GM23338 (cell line): ENCODE measurements around the gene BCLAF3. TPM values are rescaled to one million over a fixed set of nuclear protein-coding genes. Genes with fewer than 3 reads are reported as not detected.

Experiments used
- ATAC-seq: fragments of 200-7000 bp; cut with Tn5 transposase; 3 replicates; pipeline ENCODE4 v1.9.1; 2020
- DNase-seq: peaks from one replicate; pipeline ENCODE4 v3.0.0-alpha.2; 2015; ENCODE audit warnings: low spot score
- H2AFZ ChIP-seq: fragments of 200-600 bp; sonication (generic); 2 replicates; pipeline ENCODE4 v1.8.0; 2016; ENCODE audit warnings: antibody characterized with exemption, mild to moderate bottlenecking, moderate library complexity
- H3F3A ChIP-seq: fragments of 200-600 bp; sonication (generic); replicated peaks from 2 replicates; pipeline ENCODE4 v1.8.0; 2017; ENCODE audit warnings: antibody characterized with exemption, mixed run types, low read depth
- H3K27ac ChIP-seq: fragments of 200-600 bp; sonication (generic); 2 replicates; pipeline ENCODE4 v1.6.1; 2016; ENCODE audit warnings: low read depth
- H3K27me3 ChIP-seq: fragments of 200-600 bp; sonication (generic); 2 replicates; pipeline ENCODE4 v1.8.0; 2016; ENCODE audit warnings: mild to moderate bottlenecking, mixed run types, moderate library complexity; ENCODE audit not compliant: insufficient read depth
- H3K36me3 ChIP-seq: fragments of 200-600 bp; sonication (generic); 2 replicates; pipeline ENCODE4 v1.8.0; 2016; ENCODE audit warnings: mild to moderate bottlenecking; ENCODE audit not compliant: insufficient read depth
- H3K4me1 ChIP-seq: fragments of 200-600 bp; sonication (generic); 2 replicates; pipeline ENCODE4 v1.8.0; 2016; ENCODE audit warnings: mild to moderate bottlenecking, moderate library complexity; ENCODE audit not compliant: insufficient read depth
- H3K4me2 ChIP-seq: fragments of 200-600 bp; sonication (generic); 2 replicates; pipeline ENCODE4 v1.7.1; 2017; ENCODE audit warnings: mixed run types
- H3K4me3 ChIP-seq: fragments of 200-600 bp; sonication (generic); 2 replicates; pipeline ENCODE4 v1.6.1; 2016; ENCODE audit warnings: mixed run types
- H3K79me2 ChIP-seq: fragments of 200-600 bp; sonication (generic); replicated peaks from 2 replicates; pipeline ENCODE4 v1.8.0; 2017; ENCODE audit warnings: mild to moderate bottlenecking; ENCODE audit not compliant: insufficient read depth
- H3K9me2 ChIP-seq: fragments of 200-600 bp; sonication (generic); 2 replicates; pipeline ENCODE4 v1.8.0; 2017; ENCODE audit not compliant: insufficient read depth
- H4K20me1 ChIP-seq: fragments of 200-600 bp; sonication (generic); replicated peaks from 2 replicates; pipeline ENCODE4 v1.8.0; 2017; ENCODE audit warnings: mild to moderate bottlenecking; ENCODE audit not compliant: insufficient read depth
- H3K27ac Mint-ChIP-seq: 2 replicates; pipeline ENCODE4 v1.8.0; 2020; ENCODE audit warnings: inconsistent platforms, mild to moderate bottlenecking, moderate library complexity, mixed read lengths
- H3K27me3 Mint-ChIP-seq: 3 replicates; pipeline ENCODE4 v1.8.0; 2022; ENCODE audit warnings: low read depth, mild to moderate bottlenecking, moderate library complexity, mixed read lengths, inconsistent platforms; ENCODE audit not compliant: insufficient read depth, poor library complexity
- H3K36me3 Mint-ChIP-seq: 3 replicates; pipeline ENCODE4 v1.8.0; 2021; ENCODE audit warnings: low read depth, mild to moderate bottlenecking, inconsistent platforms, moderate library complexity, mixed read lengths
- H3K4me1 Mint-ChIP-seq: 3 replicates; pipeline ENCODE4 v1.8.0; 2020; ENCODE audit warnings: mild to moderate bottlenecking, inconsistent platforms, mixed read lengths
- H3K4me3 Mint-ChIP-seq: 3 replicates; pipeline ENCODE4 v1.8.0; 2021; ENCODE audit warnings: moderate library complexity, mild to moderate bottlenecking, inconsistent platforms, mixed read lengths
- H3K9me3 Mint-ChIP-seq: 3 replicates; pipeline ENCODE4 v1.8.0; 2020; ENCODE audit warnings: moderate library complexity, mild to moderate bottlenecking, inconsistent platforms, mixed read lengths
- CREB1 ChIP-seq: fragments of 250-450 bp; sonication (Bioruptor Pico); IDR thresholded peaks from 2 replicates; pipeline ENCODE4 v1.5.0; 2020; ENCODE audit warnings: low read depth, mild to moderate bottlenecking, moderate library complexity
- EZH2 ChIP-seq: fragments of 200-600 bp; sonication (generic); IDR thresholded peaks from one replicate; pipeline ENCODE4 v1.8.0; 2017; ENCODE audit warnings: antibody characterized with exemption, mild to moderate bottlenecking, low read depth; ENCODE audit not compliant: unreplicated experiment
- JUNB ChIP-seq: IDR thresholded peaks from one replicate; pipeline ENCODE4 v1.6.1; 2016; ENCODE audit warnings: antibody characterized with exemption; ENCODE audit not compliant: unreplicated experiment
- NANOG ChIP-seq: IDR thresholded peaks from 2 replicates; pipeline ENCODE4 v1.6.1; 2016; ENCODE audit warnings: antibody characterized with exemption, borderline replicate concordance
- POLR2AphosphoS5 ChIP-seq: IDR thresholded peaks from 2 replicates; pipeline ENCODE4 v1.6.1; 2016; ENCODE audit warnings: antibody characterized with exemption, low read depth
- STAT1 ChIP-seq: IDR thresholded peaks from one replicate; pipeline ENCODE4 v1.6.1; 2016; ENCODE audit warnings: antibody characterized with exemption; ENCODE audit not compliant: unreplicated experiment
- ZNF114 ChIP-seq: fragments of 250-450 bp; sonication (Bioruptor Pico); IDR thresholded peaks from 2 replicates; pipeline ENCODE4 v1.5.0; 2020; ENCODE audit warnings: mild to moderate bottlenecking, moderate library complexity
- ZNF331 ChIP-seq: fragments of 250-450 bp; sonication (Bioruptor Pico); IDR thresholded peaks from 2 replicates; pipeline ENCODE4 v1.5.0; 2020; ENCODE audit warnings: low read depth, mild to moderate bottlenecking, moderate library complexity
- polyA plus RNA-seq: library from polyadenylated mRNA; unstranded; fragments of >200 nt; fragmentation: Nextera tagmentation; extraction: Ambion mirVana; gene quantifications from 2 replicates; pipeline ENCODE4 v1.2.1, GENCODE V29; 2016
- total RNA-seq: library from RNA; depleted of rRNA; stranded (reverse); fragments of >200 nt; shearing (Covaris generic); gene quantifications from 2 replicates; pipeline ENCODE4 v1.2.3, GENCODE V29; 2014
- TF ChIP-seq, protein P1 (sequence below): fragments of 250-450 bp; sonication (Bioruptor Pico); IDR thresholded peaks from 2 replicates; pipeline ENCODE4 v1.5.0; 2020; ENCODE audit warnings: mild to moderate bottlenecking, moderate library complexity

Gene BCLAF3
- total and polyA plus RNA-seq, 2 experiments from 2014 or later, result 6.5 to 9.3 TPM

DNA sequence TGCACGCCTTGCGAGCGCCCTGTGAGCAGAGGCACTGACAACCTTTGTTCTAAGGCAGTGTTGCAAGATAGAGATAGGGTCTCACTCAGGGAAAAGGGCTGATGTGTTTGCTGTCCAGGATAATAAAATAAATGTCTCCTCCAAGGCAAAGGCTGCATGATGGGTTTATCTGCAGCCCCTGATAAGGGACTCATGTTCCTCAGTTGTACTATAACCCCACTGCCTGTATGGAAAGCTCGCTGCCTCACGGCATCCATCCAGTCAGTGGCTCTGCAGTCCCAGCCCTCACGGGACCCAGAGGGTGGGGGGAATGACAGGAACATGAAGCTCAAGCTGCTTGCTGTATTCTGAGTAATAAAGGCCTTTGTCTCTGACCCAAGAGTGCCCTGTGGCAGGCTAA lies 22.6 kb downstream of the BCLAF3 start:
- H3K4me3 ChIP-seq, result no peak overlapping the region
- H2AFZ ChIP-seq, result no peak overlapping the region
- ATAC-seq (no peak), DNase-seq (no peak)
- Mint-ChIP-seq H3K27ac (no peak overlapping the region), H3K36me3 (peaks cover 10% of the 10 kb centered on the region; the same call in 2 of the 3 replicates), H3K4me3 (no peak overlapping the region), H3K27me3 (no peaks in the 10 kb centered on the region), H3K9me3 (no peaks in the 10 kb centered on the region), H3K4me1 (peaks cover 4% of the 10 kb centered on the region; the same call in 1 of the 3 replicates)
- no peaks in the 10 kb centered on the region for H3K27me3 ChIP-seq
- H3K4me1 ChIP-seq, result no peaks in the 10 kb centered on the region
- no peaks in the 10 kb centered on the region for H3F3A ChIP-seq
- peaks cover 9% of the 10 kb centered on the region for H3K79me2 ChIP-seq
- H3K36me3 ChIP-seq, result 0 out of 2 replicates have a peak, but pooled peaks cover 5% of the 10 kb centered on the region
- H4K20me1 ChIP-seq, result no peaks in the 10 kb centered on the region
- no peaks in the 10 kb centered on the region for H3K9me2 ChIP-seq
- H3K4me2 ChIP-seq, result no peak overlapping the region
- no peak overlapping the region for H3K27ac ChIP-seq
- TF ChIP-seq EZH2, result no peak
- TF ChIP-seq JUNB, result no peak
- TF ChIP-seq NANOG, result no peak
- TF ChIP-seq, protein P1, sequence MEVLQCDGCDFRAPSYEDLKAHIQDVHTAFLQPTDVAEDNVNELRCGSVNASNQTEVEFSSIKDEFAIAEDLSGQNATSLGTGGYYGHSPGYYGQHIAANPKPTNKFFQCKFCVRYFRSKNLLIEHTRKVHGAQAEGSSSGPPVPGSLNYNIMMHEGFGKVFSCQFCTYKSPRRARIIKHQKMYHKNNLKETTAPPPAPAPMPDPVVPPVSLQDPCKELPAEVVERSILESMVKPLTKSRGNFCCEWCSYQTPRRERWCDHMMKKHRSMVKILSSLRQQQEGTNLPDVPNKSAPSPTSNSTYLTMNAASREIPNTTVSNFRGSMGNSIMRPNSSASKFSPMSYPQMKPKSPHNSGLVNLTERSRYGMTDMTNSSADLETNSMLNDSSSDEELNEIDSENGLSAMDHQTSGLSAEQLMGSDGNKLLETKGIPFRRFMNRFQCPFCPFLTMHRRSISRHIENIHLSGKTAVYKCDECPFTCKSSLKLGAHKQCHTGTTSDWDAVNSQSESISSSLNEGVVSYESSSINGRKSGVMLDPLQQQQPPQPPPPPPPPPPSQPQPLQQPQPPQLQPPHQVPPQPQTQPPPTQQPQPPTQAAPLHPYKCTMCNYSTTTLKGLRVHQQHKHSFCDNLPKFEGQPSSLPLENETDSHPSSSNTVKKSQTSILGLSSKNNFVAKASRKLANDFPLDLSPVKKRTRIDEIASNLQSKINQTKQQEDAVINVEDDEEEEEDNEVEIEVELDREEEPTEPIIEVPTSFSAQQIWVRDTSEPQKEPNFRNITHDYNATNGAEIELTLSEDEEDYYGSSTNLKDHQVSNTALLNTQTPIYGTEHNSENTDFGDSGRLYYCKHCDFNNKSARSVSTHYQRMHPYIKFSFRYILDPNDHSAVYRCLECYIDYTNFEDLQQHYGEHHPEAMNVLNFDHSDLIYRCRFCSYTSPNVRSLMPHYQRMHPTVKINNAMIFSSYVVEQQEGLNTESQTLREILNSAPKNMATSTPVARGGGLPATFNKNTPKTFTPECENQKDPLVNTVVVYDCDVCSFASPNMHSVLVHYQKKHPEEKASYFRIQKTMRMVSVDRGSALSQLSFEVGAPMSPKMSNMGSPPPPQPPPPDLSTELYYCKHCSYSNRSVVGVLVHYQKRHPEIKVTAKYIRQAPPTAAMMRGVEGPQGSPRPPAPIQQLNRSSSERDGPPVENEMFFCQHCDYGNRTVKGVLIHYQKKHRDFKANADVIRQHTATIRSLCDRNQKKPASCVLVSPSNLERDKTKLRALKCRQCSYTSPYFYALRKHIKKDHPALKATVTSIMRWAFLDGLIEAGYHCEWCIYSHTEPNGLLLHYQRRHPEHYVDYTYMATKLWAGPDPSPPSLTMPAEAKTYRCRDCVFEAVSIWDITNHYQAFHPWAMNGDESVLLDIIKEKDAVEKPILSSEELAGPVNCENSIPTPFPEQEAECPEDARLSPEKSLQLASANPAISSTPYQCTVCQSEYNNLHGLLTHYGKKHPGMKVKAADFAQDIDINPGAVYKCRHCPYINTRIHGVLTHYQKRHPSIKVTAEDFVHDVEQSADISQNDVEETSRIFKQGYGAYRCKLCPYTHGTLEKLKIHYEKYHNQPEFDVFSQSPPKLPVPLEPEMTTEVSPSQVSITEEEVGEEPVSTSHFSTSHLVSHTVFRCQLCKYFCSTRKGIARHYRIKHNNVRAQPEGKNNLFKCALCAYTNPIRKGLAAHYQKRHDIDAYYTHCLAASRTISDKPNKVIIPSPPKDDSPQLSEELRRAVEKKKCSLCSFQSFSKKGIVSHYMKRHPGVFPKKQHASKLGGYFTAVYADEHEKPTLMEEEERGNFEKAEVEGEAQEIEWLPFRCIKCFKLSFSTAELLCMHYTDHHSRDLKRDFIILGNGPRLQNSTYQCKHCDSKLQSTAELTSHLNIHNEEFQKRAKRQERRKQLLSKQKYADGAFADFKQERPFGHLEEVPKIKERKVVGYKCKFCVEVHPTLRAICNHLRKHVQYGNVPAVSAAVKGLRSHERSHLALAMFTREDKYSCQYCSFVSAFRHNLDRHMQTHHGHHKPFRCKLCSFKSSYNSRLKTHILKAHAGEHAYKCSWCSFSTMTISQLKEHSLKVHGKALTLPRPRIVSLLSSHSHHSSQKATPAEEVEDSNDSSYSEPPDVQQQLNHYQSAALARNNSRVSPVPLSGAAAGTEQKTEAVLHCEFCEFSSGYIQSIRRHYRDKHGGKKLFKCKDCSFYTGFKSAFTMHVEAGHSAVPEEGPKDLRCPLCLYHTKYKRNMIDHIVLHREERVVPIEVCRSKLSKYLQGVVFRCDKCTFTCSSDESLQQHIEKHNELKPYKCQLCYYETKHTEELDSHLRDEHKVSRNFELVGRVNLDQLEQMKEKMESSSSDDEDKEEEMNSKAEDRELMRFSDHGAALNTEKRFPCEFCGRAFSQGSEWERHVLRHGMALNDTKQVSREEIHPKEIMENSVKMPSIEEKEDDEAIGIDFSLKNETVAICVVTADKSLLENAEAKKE, result no peak
- no peak for TF ChIP-seq POLR2AphosphoS5
- TF ChIP-seq ZNF114 (CRISPR knock-in tag), result no peak
- no peak for TF ChIP-seq STAT1
- TF ChIP-seq CREB1, result no peak
- TF ChIP-seq ZNF331 (CRISPR knock-in tag), result no peak
